NCI-H510A (cell line): Measurements from ENCODE around the gene CUX1.
"Not testable (repeated sequence)": the region's sequence is repeated elsewhere in the genome, so short reads cannot be mapped to it uniquely, and the experiment has no call there.

Source experiments
- DNase-seq: peaks from one replicate; lab custom pipeline; 2025; lab: John Stamatoyannopoulos, UW

CUX1 gene

GRCh38 chr7:102146122-102146521 is 328.7 kb downstream of the CUX1 start:
- no peak for DNase-seq

GRCh38 chr7:102147008-102147407 is 329.6 kb downstream of the CUX1 start:
- DNase-seq, result no peak

- DNase-seq, result no peak
These were observed 331.4 kb downstream of the CUX1 start for GRCh38 chr7:102148799-102149198.

- no peak for DNase-seq
These were observed 332.0 kb downstream of the CUX1 start for GRCh38 chr7:102149416-102149815.

- DNase-seq, result no peak
These were observed 332.8 kb downstream of the CUX1 start for GRCh38 chr7:102150266-102150665.

GRCh38 chr7:102152672-102153598 is 335.5 kb downstream of the CUX1 start:
- no peak for DNase-seq

GRCh38 chr7:102153599-102153946 is 336.1 kb downstream of the CUX1 start:
- no peak for DNase-seq

GRCh38 chr7:102154425-102154824 is 337.0 kb downstream of the CUX1 start:
- DNase-seq, result no peak

GRCh38 chr7:102155821-102156441 is 338.5 kb downstream of the CUX1 start:
- DNase-seq, result no peak

GRCh38 chr7:102156867-102157266 is 339.4 kb downstream of the CUX1 start:
- no peak for DNase-seq

GRCh38 chr7:102165136-102165535 is 347.7 kb downstream of the CUX1 start:
- DNase-seq, result no peak

- no peak for DNase-seq
These were observed 349.8 kb downstream of the CUX1 start for GRCh38 chr7:102167254-102167653.

GRCh38 chr7:102169651-102170392 is 352.4 kb downstream of the CUX1 start:
- DNase-seq, result no peak

- DNase-seq, result no peak
These were observed 353.1 kb downstream of the CUX1 start for GRCh38 chr7:102170393-102170970.

GRCh38 chr7:102173669-102174068 is 356.2 kb downstream of the CUX1 start:
- no peak for DNase-seq

- no peak for DNase-seq
These were observed 358.2 kb downstream of the CUX1 start for GRCh38 chr7:102175423-102176170.

GRCh38 chr7:102178410-102178809 is 361.0 kb downstream of the CUX1 start:
- DNase-seq, result no peak

GRCh38 chr7:102180727-102181126 is 363.3 kb downstream of the CUX1 start:
- DNase-seq, result no peak

- DNase-seq, result no peak
These were observed 364.1 kb downstream of the CUX1 start for GRCh38 chr7:102181517-102181916.

- DNase-seq, result no peak
These were observed 364.6 kb downstream of the CUX1 start for GRCh38 chr7:102182016-102182415.

- DNase-seq, result not testable (repeated sequence)
These were observed 366.4 kb downstream of the CUX1 start for GRCh38 chr7:102183848-102184247.

GRCh38 chr7:102184303-102184702 is 366.9 kb downstream of the CUX1 start:
- DNase-seq, result no peak
